SIG-M5 treated with dmso at 0.1 percent for 504 hours (cell line): ENCODE data around the gene NEDD4L.

Experiments
- DNase-seq: peaks from one replicate; lab custom pipeline; 2025; ENCODE audit not compliant: unreplicated experiment; lab: John Stamatoyannopoulos, UW

Gene NEDD4L

GRCh38 chr18:58443671-58444070 is 399.6 kb downstream of the NEDD4L start:
- DNase-seq: no peak

- no peak for DNase-seq
Observed at GRCh38 chr18:58446391-58447060, 402.5 kb downstream of the NEDD4L start.

- no peak for DNase-seq
Observed at GRCh38 chr18:58447402-58448095, 403.5 kb downstream of the NEDD4L start.

- DNase-seq: no peak
Observed at GRCh38 chr18:58449464-58449863, 405.4 kb downstream of the NEDD4L start.
